Measurements from ENCODE around the gene CITED1. TPM values are rescaled to one million over a fixed set of nuclear protein-coding genes. Genes with fewer than 3 reads are reported as not detected.

CITED1 gene
- total RNA-seq, 1 donor, result not detected

GRCh38 chrX:72313707-72314641 is 8.3 kb upstream of the CITED1 start:
- peaks cover 54% of the 10 kb centered on the region for H3K27me3 ChIP-seq (ENCODE audit: insufficient read depth, low read length)
- peak; percentile 66 for DNase-seq (ENCODE audit: insufficient read length, low spot score, missing footprints)
- H3K4me2 ChIP-seq (ENCODE audit: insufficient read depth, low read length), result no peak overlapping the region
- H3K4me3 ChIP-seq (ENCODE audit: insufficient read depth, low read length), result no peak overlapping the region
- H3K79me2 ChIP-seq (ENCODE audit: insufficient read depth, low read length), result no peaks in the 10 kb centered on the region
- no peaks in the 10 kb centered on the region for H3K36me3 ChIP-seq (ENCODE audit: insufficient read depth, low read length)
- H2AFZ ChIP-seq (ENCODE audit: low read length), result no peak overlapping the region
- H3K9me3 ChIP-seq (ENCODE audit: low read depth, low read length), result no peaks in the 10 kb centered on the region
- no peaks in the 10 kb centered on the region for H3K4me1 ChIP-seq (ENCODE audit: insufficient read depth, low read length)
- no peak overlapping the region for H3K27ac ChIP-seq (ENCODE audit: low read depth, low read length)
- TF ChIP-seq CTCF (IDR thresholded peaks at IDR 0.05; ENCODE audit: extremely low read depth, low read depth, low read length), result no peak
- H4K20me1 ChIP-seq (ENCODE audit: insufficient read depth, low read length), result peaks cover 2% of the 10 kb centered on the region

- Histone ChIP-seq H3K27ac (ENCODE audit: low read depth, low read length) (no peak overlapping the region), H2AFZ (ENCODE audit: low read length) (no peak overlapping the region), H4K20me1 (ENCODE audit: insufficient read depth, low read length) (peaks cover 2% of the 10 kb centered on the region), H3K36me3 (ENCODE audit: insufficient read depth, low read length) (no peaks in the 10 kb centered on the region), H3K4me2 (ENCODE audit: insufficient read depth, low read length) (no peak overlapping the region), H3K27me3 (ENCODE audit: insufficient read depth, low read length) (peaks cover 66% of the 10 kb centered on the region), H3K4me1 (ENCODE audit: insufficient read depth, low read length) (no peaks in the 10 kb centered on the region), H3K79me2 (ENCODE audit: insufficient read depth, low read length) (no peaks in the 10 kb centered on the region), H3K4me3 (ENCODE audit: insufficient read depth, low read length) (no peak overlapping the region), H3K9me3 (ENCODE audit: low read depth, low read length) (no peaks in the 10 kb centered on the region)
- no peak for DNase-seq (ENCODE audit: insufficient read length, low spot score, missing footprints)
- TF ChIP-seq CTCF (IDR thresholded peaks at IDR 0.05; ENCODE audit: extremely low read depth, low read depth, low read length), result no peak
Measured at GRCh38 chrX:72312311-72312940, 6.7 kb upstream of the CITED1 start.

- Histone ChIP-seq H3K4me2 (ENCODE audit: insufficient read depth, low read length) (peak overlapping the region; percentile 4), H3K79me2 (ENCODE audit: insufficient read depth, low read length) (no peaks in the 10 kb centered on the region), H3K4me1 (ENCODE audit: insufficient read depth, low read length) (peaks cover 9% of the 10 kb centered on the region), H3K27me3 (ENCODE audit: insufficient read depth, low read length) (peaks cover 86% of the 10 kb centered on the region), H3K36me3 (ENCODE audit: insufficient read depth, low read length) (no peaks in the 10 kb centered on the region), H3K4me3 (ENCODE audit: insufficient read depth, low read length) (no peak overlapping the region), H2AFZ (ENCODE audit: low read length) (no peak overlapping the region), H3K27ac (ENCODE audit: low read depth, low read length) (no peak overlapping the region), H3K9me3 (ENCODE audit: low read depth, low read length) (no peaks in the 10 kb centered on the region), H4K20me1 (ENCODE audit: insufficient read depth, low read length) (peaks cover 2% of the 10 kb centered on the region)
- TF ChIP-seq CTCF (IDR thresholded peaks at IDR 0.05; ENCODE audit: extremely low read depth, low read depth, low read length), result no peak
- no peak for DNase-seq (ENCODE audit: insufficient read length, low spot score, missing footprints)
Measured at GRCh38 chrX:72309297-72310071, 3.8 kb upstream of the CITED1 start.

Measured in osteoblast (primary cell).